ENCODE data around the gene MAP2K5. TPM values are rescaled to one million over a fixed set of nuclear protein-coding genes. Genes with fewer than 3 reads are reported as not detected.

MAP2K5 gene
- total RNA-seq, 1 experiment from 2014 or later = 13.6 TPM

- no peaks in the 10 kb centered on the region for H3K36me3 Mint-ChIP-seq
- no peaks in the 10 kb centered on the region for H3K9me3 Mint-ChIP-seq
- no peak overlapping the region for H3K4me3 Mint-ChIP-seq
- 0 out of 2 replicates have a peak, but pooled peaks cover 2% of the 10 kb centered on the region for H3K4me1 Mint-ChIP-seq
- ChIA-PET POLR2A (no interaction called here), CTCF (no interaction called here)
- H3K27me3 Mint-ChIP-seq (ENCODE audit: low read depth) = no peaks in the 10 kb centered on the region
- TF ChIP-seq ZNF532 (CRISPR knock-in tag; IDR thresholded peaks at IDR 0.05; ENCODE audit: borderline replicate concordance) = no peak
- ATAC-seq = no peak
- H3K27ac Mint-ChIP-seq = no peak overlapping the region; the same call in 1 of the 2 replicates
- no peak for DNase-seq (ENCODE audit: low spot score)
Measured at GRCh38 chr15:67537771-67538170, 4.7 kb upstream of the MAP2K5 start.

GRCh38 chr15:67543348-67543718, 830 bp downstream of the MAP2K5 start:
- H3K4me1 Mint-ChIP-seq = peaks cover 17% of the 10 kb centered on the region
- ChIA-PET POLR2A (no interaction called here), CTCF (no interaction called here)
- no peaks in the 10 kb centered on the region for H3K27me3 Mint-ChIP-seq (ENCODE audit: low read depth)
- H3K36me3 Mint-ChIP-seq = no peaks in the 10 kb centered on the region
- H3K9me3 Mint-ChIP-seq = no peaks in the 10 kb centered on the region
- H3K27ac Mint-ChIP-seq = no peak overlapping the region
- ATAC-seq (no peak), DNase-seq (ENCODE audit: low spot score) (peak; percentile 14)
- TF ChIP-seq IRF1 (CRISPR knock-in tag; IDR thresholded peaks at IDR 0.05) (no peak), ATF1 (CRISPR knock-in tag; IDR thresholded peaks at IDR 0.05) (no peak), MXD4 (CRISPR knock-in tag; IDR thresholded peaks at IDR 0.05; ENCODE audit: borderline replicate concordance) (no peak), USF1 (CRISPR knock-in tag; IDR thresholded peaks at IDR 0.05) (no peak), MYBL2 (CRISPR knock-in tag; IDR thresholded peaks at IDR 0.05) (no peak)
- H3K4me3 Mint-ChIP-seq = peak overlapping the region; percentile 97

GRCh38 chr15:67544475-67544874, 2.0 kb downstream of the MAP2K5 start:
- CTCF ChIA-PET = no interaction called here
- no peaks in the 10 kb centered on the region for H3K9me3 Mint-ChIP-seq
- ATAC-seq (no peak), DNase-seq (ENCODE audit: low spot score) (no peak)
- H3K4me3 Mint-ChIP-seq = no peak overlapping the region
- H3K4me1 Mint-ChIP-seq = peaks cover 28% of the 10 kb centered on the region
- H3K36me3 Mint-ChIP-seq = no peaks in the 10 kb centered on the region
- no peaks in the 10 kb centered on the region for H3K27me3 Mint-ChIP-seq (ENCODE audit: low read depth)
- no peak overlapping the region for H3K27ac Mint-ChIP-seq
- POLR2A ChIA-PET = no interaction called here
- TF ChIP-seq TP53 (CRISPR knock-in tag; IDR thresholded peaks at IDR 0.05) = no peak
- TF ChIP-seq IRF1 (CRISPR knock-in tag; IDR thresholded peaks at IDR 0.05) = no peak
- no peak for TF ChIP-seq RELA (CRISPR knock-in tag; IDR thresholded peaks at IDR 0.05; ENCODE audit: borderline replicate concordance)
- no peak for TF ChIP-seq AFF4 (CRISPR knock-in tag; IDR thresholded peaks at IDR 0.05; ENCODE audit: borderline replicate concordance)
- no peak for TF ChIP-seq GRHL2 (CRISPR knock-in tag; IDR thresholded peaks at IDR 0.05; ENCODE audit: insufficient replicate concordance, severe bottlenecking)
- no peak for TF ChIP-seq IRF2 (CRISPR knock-in tag; IDR thresholded peaks at IDR 0.05; ENCODE audit: borderline replicate concordance, low read depth)
- TF ChIP-seq ZNF423 (CRISPR knock-in tag; IDR thresholded peaks at IDR 0.05) = no peak
- TF ChIP-seq AR (CRISPR knock-in tag; IDR thresholded peaks at IDR 0.05) = no peak
- no peak for TF ChIP-seq ATF6 (CRISPR knock-in tag; IDR thresholded peaks at IDR 0.05)
- no peak for TF ChIP-seq MXD4 (CRISPR knock-in tag; IDR thresholded peaks at IDR 0.05; ENCODE audit: borderline replicate concordance)
- TF ChIP-seq NR1H2 (CRISPR knock-in tag; IDR thresholded peaks at IDR 0.05) = no peak

Data from WTC11 (cell line).